WTC11 (cell line): Measurements from ENCODE around the gene PAEP. TPM values are rescaled to one million over a fixed set of nuclear protein-coding genes. Genes with fewer than 3 reads are reported as not detected.

ENCODE experiments used
- ATAC-seq: fragments of 200-7000 bp; cut with Tn5 transposase; 2 replicates; pipeline ENCODE4 v1.10.0; 2021; ENCODE audit warnings: mild to moderate bottlenecking, moderate library complexity
- CTCF ChIA-PET: fragments of 300-600 bp; sonication (Branson Sonifier 250); formaldehyde crosslinking; loops from one replicate; lab custom pipeline; 2021; ENCODE audit warnings: antibody characterized with exemption; lab: Charles Lee
- POLR2A ChIA-PET: fragments of 350-600 bp; sonication (Branson Sonifier 250); formaldehyde crosslinking; loops from one replicate; lab custom pipeline; 2021; ENCODE audit warnings: antibody characterized with exemption; lab: Charles Lee
- DNase-seq: peaks from one replicate; pipeline ENCODE4 v3.0.0; 2021; ENCODE audit warnings: low spot score
- H3K27ac Mint-ChIP-seq: 2 replicates; pipeline ENCODE4 v1.8.0; 2021; ENCODE audit warnings: mixed read lengths
- H3K27me3 Mint-ChIP-seq: 2 replicates; pipeline ENCODE4 v1.8.0; 2021; ENCODE audit warnings: low read depth, mild to moderate bottlenecking, moderate library complexity, mixed read lengths
- H3K36me3 Mint-ChIP-seq: 2 replicates; pipeline ENCODE4 v1.8.0; 2021; ENCODE audit warnings: mixed read lengths
- H3K4me1 Mint-ChIP-seq: 2 replicates; pipeline ENCODE4 v1.8.0; 2022; ENCODE audit warnings: mixed read lengths
- H3K4me3 Mint-ChIP-seq: 2 replicates; pipeline ENCODE4 v1.8.0; 2021; ENCODE audit warnings: mild to moderate bottlenecking, moderate library complexity, mixed read lengths
- H3K9me3 Mint-ChIP-seq: 2 replicates; pipeline ENCODE4 v1.8.0; 2021; ENCODE audit warnings: mixed read lengths
- ATF3 ChIP-seq: sonication (generic); formaldehyde crosslinking; conservative IDR thresholded peaks from 2 replicates; pipeline ENCODE4 v1.8.1; 2022; ENCODE audit warnings: mild to moderate bottlenecking, missing genetic modification reagents
- ATF6 ChIP-seq: sonication (generic); formaldehyde crosslinking; IDR thresholded peaks from 2 replicates; pipeline ENCODE4 v1.8.1; 2023; ENCODE audit warnings: mild to moderate bottlenecking, missing genetic modification reagents
- ERG ChIP-seq: fragments of 250-450 bp; sonication (Bioruptor Pico); IDR thresholded peaks from 2 replicates; pipeline ENCODE4 v1.8.0; 2021; ENCODE audit warnings: mild to moderate bottlenecking
- GABPB1 ChIP-seq: sonication (generic); formaldehyde crosslinking; IDR thresholded peaks from 2 replicates; pipeline ENCODE4 v1.8.1; 2023; ENCODE audit warnings: mild to moderate bottlenecking, missing genetic modification reagents
- GRHL2 ChIP-seq: fragments of 250-450 bp; sonication (Bioruptor Pico); IDR thresholded peaks from 2 replicates; pipeline ENCODE4 v1.8.0; 2022; ENCODE audit warnings: mild to moderate bottlenecking, moderate library complexity; ENCODE audit not compliant: insufficient replicate concordance, severe bottlenecking
- HMGXB4 ChIP-seq: sonication (generic); formaldehyde crosslinking; IDR thresholded peaks from 2 replicates; pipeline ENCODE4 v1.8.1; 2023; ENCODE audit warnings: mild to moderate bottlenecking, moderate library complexity, missing genetic modification reagents
- IRF2 ChIP-seq: sonication (generic); formaldehyde crosslinking; IDR thresholded peaks from 2 replicates; pipeline ENCODE4 v1.8.0; 2022; ENCODE audit warnings: low read depth, missing genetic modification reagents, borderline replicate concordance
- MAX ChIP-seq: sonication (generic); formaldehyde crosslinking; IDR thresholded peaks from 2 replicates; pipeline ENCODE4 v1.8.0; 2022; ENCODE audit warnings: mild to moderate bottlenecking, missing genetic modification reagents
- MLX ChIP-seq: sonication (generic); formaldehyde crosslinking; IDR thresholded peaks from 2 replicates; pipeline ENCODE4 v1.8.1; 2023; ENCODE audit warnings: mild to moderate bottlenecking, missing genetic modification reagents, moderate library complexity
- MYBL2 ChIP-seq: sonication (generic); formaldehyde crosslinking; IDR thresholded peaks from 2 replicates; pipeline ENCODE4 v1.8.1; 2023; ENCODE audit warnings: mild to moderate bottlenecking, moderate library complexity, missing genetic modification reagents
- NFATC4 ChIP-seq: fragments of 250-450 bp; sonication (Bioruptor Pico); IDR thresholded peaks from 2 replicates; pipeline ENCODE4 v1.9.0; 2021; ENCODE audit warnings: mild to moderate bottlenecking
- NFE2L1 ChIP-seq: sonication (generic); formaldehyde crosslinking; IDR thresholded peaks from 2 replicates; pipeline ENCODE4 v1.8.1; 2023; ENCODE audit warnings: missing genetic modification reagents
- NR2C2 ChIP-seq: sonication (generic); formaldehyde crosslinking; IDR thresholded peaks from 2 replicates; pipeline ENCODE4 v1.8.0; 2022; ENCODE audit warnings: mild to moderate bottlenecking, missing genetic modification reagents
- NR3C1 ChIP-seq: sonication (generic); formaldehyde crosslinking; conservative IDR thresholded peaks from 2 replicates; pipeline ENCODE4 v1.8.1; 2023; ENCODE audit warnings: low read depth, mild to moderate bottlenecking, missing genetic modification reagents
- SMAD4 ChIP-seq: sonication (generic); formaldehyde crosslinking; IDR thresholded peaks from 2 replicates; pipeline ENCODE4 v1.8.0; 2022; ENCODE audit warnings: mild to moderate bottlenecking, missing genetic modification reagents
- SP1 ChIP-seq: sonication (generic); formaldehyde crosslinking; conservative IDR thresholded peaks from 2 replicates; pipeline ENCODE4 v1.8.1; 2022; ENCODE audit warnings: missing genetic modification reagents
- TCF7 ChIP-seq: sonication (generic); formaldehyde crosslinking; IDR thresholded peaks from 2 replicates; pipeline ENCODE4 v1.8.0; 2022; ENCODE audit warnings: mild to moderate bottlenecking, low read depth, missing genetic modification reagents, moderate library complexity
- TEAD4 ChIP-seq: sonication (generic); formaldehyde crosslinking; IDR thresholded peaks from 2 replicates; pipeline ENCODE4 v1.8.0; 2022; ENCODE audit warnings: mild to moderate bottlenecking, missing genetic modification reagents
- ZNF219 ChIP-seq: sonication (generic); formaldehyde crosslinking; IDR thresholded peaks from 2 replicates; pipeline ENCODE4 v1.8.0; 2023; ENCODE audit warnings: missing genetic modification reagents, mild to moderate bottlenecking, borderline replicate concordance
- ZNF232 ChIP-seq: sonication (generic); formaldehyde crosslinking; IDR thresholded peaks from 2 replicates; pipeline ENCODE4 v1.8.0; 2022; ENCODE audit warnings: mild to moderate bottlenecking, missing genetic modification reagents
- ZNF281 ChIP-seq: sonication (generic); formaldehyde crosslinking; IDR thresholded peaks from 2 replicates; pipeline ENCODE4 v1.8.0; 2023; ENCODE audit warnings: mild to moderate bottlenecking, missing genetic modification reagents
- ZNF423 ChIP-seq: fragments of 250-450 bp; sonication (Bioruptor Pico); IDR thresholded peaks from 2 replicates; pipeline ENCODE4 v2.1.2; 2022; ENCODE audit warnings: mild to moderate bottlenecking, moderate library complexity
- total RNA-seq: library from RNA; stranded (reverse); gene quantifications from 3 replicates; pipeline ENCODE4 v1.2.3, GENCODE V29; 2021

PAEP gene
- total RNA-seq, 1 experiment from 2014 or later, result not detected

- DNase-seq (no peak), ATAC-seq (no peak)
- no peak for TF ChIP-seq HMGXB4 (CRISPR knock-in tag)
- TF ChIP-seq NFE2L1 (CRISPR knock-in tag), result no peak
- TF ChIP-seq NR2C2, result no peak
- no peak for TF ChIP-seq SP1 (CRISPR knock-in tag)
- no peak for TF ChIP-seq TEAD4 (CRISPR knock-in tag)
- no peak for TF ChIP-seq ZNF219 (CRISPR knock-in tag)
- TF ChIP-seq ZNF232 (CRISPR knock-in tag), result no peak
- no peak for TF ChIP-seq ERG (CRISPR knock-in tag)
- no peak for TF ChIP-seq ZNF423
- TF ChIP-seq MLX (CRISPR knock-in tag), result no peak
- TF ChIP-seq IRF2 (CRISPR knock-in tag), result no peak
- no peak for TF ChIP-seq NR3C1
- Mint-ChIP-seq H3K4me1 (peaks cover 9% of the 10 kb centered on the region), H3K27ac (no peak overlapping the region), H3K27me3 (no peaks in the 10 kb centered on the region), H3K4me3 (no peak overlapping the region), H3K9me3 (peaks cover 15% of the 10 kb centered on the region), H3K36me3 (peaks cover 12% of the 10 kb centered on the region)
- ChIA-PET POLR2A (no interaction called here), CTCF (interaction anchor here (1.6 kb wide), 1 partner anchor 44 kb away, joined by 4 read pairs; no protein-coding TSS in a partner anchor)
These were observed 8.9 kb downstream of the PAEP start for GRCh38 chr9:135570456-135570855.

GRCh38 chr9:135572233-135572632 lies 10.7 kb downstream of the PAEP start:
- no peaks in the 10 kb centered on the region for H3K27me3 Mint-ChIP-seq
- H3K4me1 Mint-ChIP-seq, result peaks cover 9% of the 10 kb centered on the region
- peaks cover 12% of the 10 kb centered on the region for H3K36me3 Mint-ChIP-seq
- no peak overlapping the region for H3K4me3 Mint-ChIP-seq
- POLR2A ChIA-PET, result no interaction called here
- TF ChIP-seq GABPB1 (CRISPR knock-in tag), result no peak
- DNase-seq, result no peak
- CTCF ChIA-PET, result no interaction called here
- H3K27ac Mint-ChIP-seq, result no peak overlapping the region
- no peak for ATAC-seq
- peaks cover 15% of the 10 kb centered on the region for H3K9me3 Mint-ChIP-seq

GRCh38 chr9:135573124-135573523 lies 11.6 kb downstream of the PAEP start:
- peaks cover 15% of the 10 kb centered on the region for H3K9me3 Mint-ChIP-seq
- no peaks in the 10 kb centered on the region for H3K27me3 Mint-ChIP-seq
- no peak overlapping the region for H3K27ac Mint-ChIP-seq
- POLR2A ChIA-PET, result no interaction called here
- peaks cover 12% of the 10 kb centered on the region for H3K36me3 Mint-ChIP-seq
- DNase-seq (no peak), ATAC-seq (no peak)
- H3K4me3 Mint-ChIP-seq, result no peak overlapping the region
- CTCF ChIA-PET, result no interaction called here
- peaks cover 9% of the 10 kb centered on the region for H3K4me1 Mint-ChIP-seq
- TF ChIP-seq TCF7 (CRISPR knock-in tag) (no peak), GRHL2 (no peak), ZNF281 (no peak), SMAD4 (no peak), ATF3 (CRISPR knock-in tag) (no peak), NFATC4 (CRISPR knock-in tag) (no peak), ATF6 (CRISPR knock-in tag) (no peak), MAX (CRISPR knock-in tag) (no peak), MYBL2 (CRISPR knock-in tag) (no peak), NR2C2 (no peak)
